Calu3 (cell line): Measurements from ENCODE around the gene PARL. TPM values are rescaled to one million over a fixed set of nuclear protein-coding genes. Genes with fewer than 3 reads are reported as not detected.
"Not testable (repeated sequence)": the region's sequence is repeated elsewhere in the genome, so short reads cannot be mapped to it uniquely, and the experiment has no call there.

Experiments used
- BruUV-seq: library from RNA; stranded (reverse); fragments of 400-500 nt; replicated peaks from 2 replicates; lab custom pipeline; 2021; lab: Mats Ljungman, UMichigan
- CTCF ChIA-PET: fragments of 300-600 bp; sonication (Branson Sonifier 250); formaldehyde crosslinking; loops from one replicate; lab custom pipeline; 2022; ENCODE audit warnings: antibody characterized with exemption; lab: Charles Lee
- DNase-seq: peaks from one replicate; pipeline ENCODE4 v3.0.0; 2022
- H3K27ac Mint-ChIP-seq: one replicate; pipeline ENCODE4 v1.8.0; 2022; ENCODE audit warnings: mixed read lengths; ENCODE audit not compliant: unreplicated experiment
- H3K27me3 Mint-ChIP-seq: one replicate; pipeline ENCODE4 v1.8.0; 2022; ENCODE audit warnings: mixed read lengths; ENCODE audit not compliant: unreplicated experiment
- H3K36me3 Mint-ChIP-seq: one replicate; pipeline ENCODE4 v1.8.0; 2022; ENCODE audit warnings: mild to moderate bottlenecking, moderate library complexity, mixed read lengths; ENCODE audit not compliant: insufficient read depth, unreplicated experiment
- H3K4me1 Mint-ChIP-seq: one replicate; pipeline ENCODE4 v1.8.0; 2022; ENCODE audit warnings: mild to moderate bottlenecking, low read depth, mixed read lengths; ENCODE audit not compliant: unreplicated experiment
- H3K4me3 Mint-ChIP-seq: one replicate; pipeline ENCODE4 v1.8.0; 2022; ENCODE audit warnings: mild to moderate bottlenecking, low read depth, moderate library complexity, mixed read lengths; ENCODE audit not compliant: unreplicated experiment
- H3K9me3 Mint-ChIP-seq: one replicate; pipeline ENCODE4 v1.8.0; 2022; ENCODE audit warnings: low read depth, mixed read lengths; ENCODE audit not compliant: unreplicated experiment
- CTCF ChIP-seq: fragments of 200-600 bp; IDR thresholded peaks from one replicate; pipeline ENCODE4 v1.8.0; 2022; ENCODE audit warnings: antibody characterized with exemption; ENCODE audit not compliant: unreplicated experiment
- intact Hi-C: fragments of 100-400 bp; cut with micrococcal nuclease; formaldehyde crosslinking; loops from one replicate; pipeline ENCODE4 v1.10.0; 2022; ENCODE audit not compliant: unreplicated experiment
- total RNA-seq: library from RNA; stranded (reverse); gene quantifications from 2 replicates; pipeline ENCODE4 v1.2.3, GENCODE V29; 2022

Gene PARL
- total RNA-seq, 1 experiment from 2014 or later, result 80.4 TPM

DNA sequence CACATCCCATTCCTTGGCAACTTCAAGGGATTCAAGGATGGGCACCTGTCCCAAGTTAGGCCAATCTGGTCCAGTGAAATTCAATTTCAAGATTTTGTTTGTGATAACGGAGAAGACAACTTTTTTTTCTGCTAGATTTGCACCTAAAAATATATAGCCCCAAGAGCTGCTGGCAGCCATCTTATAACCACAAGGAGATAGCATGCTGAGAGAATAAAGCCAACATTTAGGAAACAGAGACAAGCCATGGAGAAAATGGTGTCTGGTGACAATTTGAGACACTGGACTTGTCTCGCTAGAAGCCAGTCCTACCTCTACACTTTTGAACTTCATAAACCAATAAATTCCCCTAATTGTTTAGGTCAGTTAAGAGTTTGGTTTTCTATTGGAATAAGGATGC lies 5.4 kb downstream of the PARL start:
- Mint-ChIP-seq H3K9me3 (no peaks in the 10 kb centered on the region), H3K27me3 (no peaks in the 10 kb centered on the region), H3K4me1 (peaks cover 14% of the 10 kb centered on the region), H3K27ac (no peak overlapping the region), H3K4me3 (no peak overlapping the region), H3K36me3 (peaks cover 16% of the 10 kb centered on the region)
- BruUV-seq, result no TSS peak
- CTCF ChIA-PET, result interaction anchor here (0.7 kb wide), 1 partner anchor 53 kb away, joined by 4 read pairs; no protein-coding TSS in a partner anchor
- TF ChIP-seq CTCF, result no peak
- no peak for DNase-seq
- intact Hi-C loops, result no loop called here

DNA sequence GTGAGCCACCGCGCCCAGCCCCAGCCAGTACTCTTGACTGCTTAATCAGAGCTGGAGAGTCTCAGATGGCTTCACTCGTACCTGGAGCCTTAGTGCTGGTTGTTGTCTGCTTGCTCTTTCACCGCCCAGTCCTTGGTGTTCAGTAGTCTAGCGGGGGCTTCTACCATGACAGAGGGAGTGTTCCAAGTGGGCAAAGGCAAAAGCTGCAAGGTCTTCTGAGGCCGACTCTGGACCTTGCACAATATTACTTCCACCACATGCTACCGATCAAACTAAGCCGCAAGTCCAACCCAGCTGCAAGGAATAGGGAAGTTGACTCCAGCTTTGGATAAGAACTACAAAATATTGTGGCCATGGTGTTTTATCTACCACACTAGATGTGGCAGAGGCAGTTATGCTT lies 6.6 kb downstream of the PARL start:
- H3K9me3 Mint-ChIP-seq, result no peaks in the 10 kb centered on the region
- no TSS peak for BruUV-seq
- H3K4me1 Mint-ChIP-seq, result peaks cover 5% of the 10 kb centered on the region
- no peak overlapping the region for H3K4me3 Mint-ChIP-seq
- CTCF ChIA-PET, result interaction anchor here (0.7 to 1.1 kb wide), 2 partner anchors 11 to 68 kb away, joined by 3 read pairs; no protein-coding TSS in a partner anchor
- no peaks in the 10 kb centered on the region for H3K27me3 Mint-ChIP-seq
- intact Hi-C loops, result no loop called here
- DNase-seq, result no peak
- peaks cover 5% of the 10 kb centered on the region for H3K36me3 Mint-ChIP-seq
- H3K27ac Mint-ChIP-seq, result no peak overlapping the region
- no peak for TF ChIP-seq CTCF

DNA sequence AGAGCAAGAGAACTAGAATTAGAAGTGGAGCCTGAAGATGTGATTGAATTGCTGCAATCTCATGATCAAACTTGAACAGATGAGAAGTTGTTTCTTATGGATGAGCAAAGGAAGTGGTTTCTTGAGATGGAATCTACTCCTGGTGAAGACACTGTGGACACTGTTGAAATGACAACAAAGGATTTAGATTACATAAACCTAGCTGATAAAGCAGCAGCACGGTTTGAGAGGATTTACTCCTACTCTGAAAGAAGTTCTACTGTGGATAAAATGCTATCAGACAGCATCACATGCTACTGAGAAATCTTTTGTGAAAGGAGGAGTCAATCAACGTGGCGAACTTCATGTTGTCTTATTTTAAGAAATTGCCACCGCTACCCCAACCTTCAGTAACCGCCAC lies 7.5 kb downstream of the PARL start:
- H3K4me1 Mint-ChIP-seq, CTCF ChIA-PET, BruUV-seq, H3K4me3 Mint-ChIP-seq, H3K9me3 Mint-ChIP-seq, H3K36me3 Mint-ChIP-seq, DNase-seq, intact Hi-C loops, H3K27ac Mint-ChIP-seq, H3K27me3 Mint-ChIP-seq: not testable (repeated sequence)

- no peaks in the 10 kb centered on the region for H3K27me3 Mint-ChIP-seq
- no peaks in the 10 kb centered on the region for H3K9me3 Mint-ChIP-seq
- no peaks in the 10 kb centered on the region for H3K4me1 Mint-ChIP-seq
- no peak overlapping the region for H3K4me3 Mint-ChIP-seq
- intact Hi-C loops, result no loop called here
- no peak for TF ChIP-seq CTCF
- H3K36me3 Mint-ChIP-seq, result peaks cover 5% of the 10 kb centered on the region
- H3K27ac Mint-ChIP-seq, result no peak overlapping the region
- CTCF ChIA-PET, result interaction anchor here (0.6 to 0.9 kb wide), 3 partner anchors 9 to 625 kb away, joined by 3 to 6 read pairs (median 5); partner anchors contain the start of gene PARL
- no TSS peak for BruUV-seq
- no peak for DNase-seq
Observed at GRCh38 chr3:183875411-183875810, 9.3 kb downstream of the PARL start.

DNA sequence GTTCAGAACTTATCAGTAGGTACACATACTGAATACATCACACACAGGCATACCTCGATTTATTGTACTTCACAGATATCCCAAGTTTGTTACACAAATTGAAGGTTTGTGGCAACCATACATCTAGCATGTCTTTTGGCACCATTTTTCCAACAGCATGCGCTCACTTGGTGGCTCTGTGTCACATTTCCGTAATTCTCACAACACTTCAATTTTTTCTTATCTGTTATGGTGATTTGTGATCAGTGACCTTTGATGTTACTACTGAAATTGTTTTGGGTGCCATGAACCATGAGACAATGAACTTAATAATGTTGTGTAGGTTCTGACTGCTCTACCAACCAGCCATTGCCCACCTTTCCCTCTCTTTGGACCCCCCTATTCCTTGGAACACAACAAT lies 10.8 kb downstream of the PARL start:
- no peak overlapping the region for H3K4me3 Mint-ChIP-seq
- no peaks in the 10 kb centered on the region for H3K4me1 Mint-ChIP-seq
- H3K27me3 Mint-ChIP-seq, result no peaks in the 10 kb centered on the region
- intact Hi-C loops, result no loop called here
- no peaks in the 10 kb centered on the region for H3K9me3 Mint-ChIP-seq
- CTCF ChIA-PET, result interaction anchor here (0.6 to 0.7 kb wide), 2 partner anchors 24 to 504 kb away, joined by 4 to 6 read pairs; partner anchors contain the start of gene THPO
- no peak overlapping the region for H3K27ac Mint-ChIP-seq
- no peak for DNase-seq
- no TSS peak for BruUV-seq
- H3K36me3 Mint-ChIP-seq, result peaks cover 5% of the 10 kb centered on the region
- TF ChIP-seq CTCF, result no peak
